Osteocyte (in vitro differentiated cells): ENCODE results near the gene IRF9. TPM values are rescaled to one million over a fixed set of nuclear protein-coding genes. Genes with fewer than 3 reads are reported as not detected.
A peak's percentile ranks its signal among the peaks of the same experiment; 100 is the strongest.

ENCODE experiments used
- DNase-seq: peaks from one replicate; pipeline ENCODE4 v3.0.0; 2021; ENCODE audit warnings: mixed read lengths; ENCODE audit not compliant: unreplicated experiment; ENCODE audit errors: extremely low spot score
- H3K27ac Mint-ChIP-seq: one replicate; pipeline ENCODE4 v1.8.0; 2021; ENCODE audit warnings: mild to moderate bottlenecking, mixed read lengths; ENCODE audit not compliant: unreplicated experiment
- H3K27me3 Mint-ChIP-seq: one replicate; pipeline ENCODE4 v1.8.0; 2021; ENCODE audit warnings: mixed read lengths; ENCODE audit not compliant: unreplicated experiment
- H3K36me3 Mint-ChIP-seq: one replicate; pipeline ENCODE4 v1.8.0; 2021; ENCODE audit warnings: mixed read lengths; ENCODE audit not compliant: unreplicated experiment
- H3K4me1 Mint-ChIP-seq: one replicate; pipeline ENCODE4 v1.8.0; 2021; ENCODE audit warnings: mixed read lengths; ENCODE audit not compliant: unreplicated experiment
- H3K4me3 Mint-ChIP-seq: one replicate; pipeline ENCODE4 v1.8.0; 2021; ENCODE audit warnings: mild to moderate bottlenecking, moderate library complexity, mixed read lengths; ENCODE audit not compliant: unreplicated experiment
- H3K9me3 Mint-ChIP-seq: one replicate; pipeline ENCODE4 v1.8.0; 2021; ENCODE audit warnings: mixed read lengths; ENCODE audit not compliant: unreplicated experiment
- total RNA-seq: library from RNA; stranded (reverse); gene quantifications from 2 replicates; pipeline ENCODE4 v1.2.1, GENCODE V29; 2021
- TF ChIP-seq, protein P1 (sequence below): fragments of 200-600 bp; sonication (generic); IDR thresholded peaks from 2 replicates; pipeline ENCODE4 v1.5.0; 2021; ENCODE audit warnings: antibody characterized with exemption, mild to moderate bottlenecking, moderate library complexity

Gene IRF9
- total RNA-seq, 1 donor from 2014 or later, result 58.9 TPM

DNA sequence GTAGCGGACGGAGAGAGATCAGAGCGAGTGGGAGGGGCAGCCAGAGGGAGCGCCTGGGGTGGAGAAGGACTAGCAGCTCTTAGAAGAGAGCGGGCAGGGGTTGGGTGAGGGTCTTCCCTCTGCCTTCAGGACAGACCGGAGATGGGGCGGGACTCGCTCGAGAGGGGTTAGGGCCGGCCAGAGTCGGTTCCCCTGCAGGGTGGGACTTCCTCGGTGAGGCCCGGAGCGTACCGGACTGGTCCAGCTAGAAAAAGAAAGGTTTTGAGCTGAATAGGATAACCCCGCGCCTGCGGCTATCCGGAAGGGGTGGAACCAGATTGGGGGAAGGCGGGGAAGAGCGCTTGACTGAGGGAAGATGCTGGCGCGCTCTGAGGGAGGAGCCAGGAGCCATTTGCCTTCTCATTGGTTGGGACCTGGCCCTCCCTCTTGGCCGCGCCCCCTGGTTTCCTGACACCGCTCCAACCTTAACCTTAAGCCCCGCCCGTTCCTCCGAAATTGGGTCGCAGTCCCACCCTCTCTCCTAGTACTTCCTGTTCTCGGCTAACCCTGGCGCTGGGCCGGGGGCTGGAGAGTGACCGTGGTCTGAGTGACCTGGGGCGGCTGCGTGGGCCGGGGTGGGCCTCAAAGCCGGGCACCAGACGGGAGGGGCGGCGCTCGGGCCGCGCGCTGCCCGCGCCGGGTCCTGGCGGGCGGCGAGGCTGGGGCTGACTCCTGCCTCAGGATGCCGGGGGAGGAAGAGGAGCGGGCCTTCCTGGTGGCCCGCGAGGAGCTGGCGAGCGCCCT, 13.9 kb upstream of the IRF9 start, which contains the start of gene RNF31:
TSS of gene RNF31 (plus strand) at position 521 of the 783 bp plus-strand sequence. CDS start at position 722, 201 bp downstream.
- Mint-ChIP-seq H3K4me1 (peaks cover 27% of the 10 kb centered on the region), H3K27ac (peak within 1 kb of the TSS; percentile 99), H3K9me3 (no peaks in the 10 kb centered on the region), H3K36me3 (peaks cover 21% of the 10 kb centered on the region), H3K27me3 (no peaks in the 10 kb centered on the region), H3K4me3 (peak within 1 kb of the TSS; percentile 99)
- TF ChIP-seq, protein P1, sequence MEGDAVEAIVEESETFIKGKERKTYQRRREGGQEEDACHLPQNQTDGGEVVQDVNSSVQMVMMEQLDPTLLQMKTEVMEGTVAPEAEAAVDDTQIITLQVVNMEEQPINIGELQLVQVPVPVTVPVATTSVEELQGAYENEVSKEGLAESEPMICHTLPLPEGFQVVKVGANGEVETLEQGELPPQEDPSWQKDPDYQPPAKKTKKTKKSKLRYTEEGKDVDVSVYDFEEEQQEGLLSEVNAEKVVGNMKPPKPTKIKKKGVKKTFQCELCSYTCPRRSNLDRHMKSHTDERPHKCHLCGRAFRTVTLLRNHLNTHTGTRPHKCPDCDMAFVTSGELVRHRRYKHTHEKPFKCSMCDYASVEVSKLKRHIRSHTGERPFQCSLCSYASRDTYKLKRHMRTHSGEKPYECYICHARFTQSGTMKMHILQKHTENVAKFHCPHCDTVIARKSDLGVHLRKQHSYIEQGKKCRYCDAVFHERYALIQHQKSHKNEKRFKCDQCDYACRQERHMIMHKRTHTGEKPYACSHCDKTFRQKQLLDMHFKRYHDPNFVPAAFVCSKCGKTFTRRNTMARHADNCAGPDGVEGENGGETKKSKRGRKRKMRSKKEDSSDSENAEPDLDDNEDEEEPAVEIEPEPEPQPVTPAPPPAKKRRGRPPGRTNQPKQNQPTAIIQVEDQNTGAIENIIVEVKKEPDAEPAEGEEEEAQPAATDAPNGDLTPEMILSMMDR, result no peak
- DNase-seq, result peak; percentile 98

GRCh38 chr14:24147761-24148428, 13.2 kb upstream of the IRF9 start:
- H3K9me3 Mint-ChIP-seq, result no peaks in the 10 kb centered on the region
- TF ChIP-seq, protein P1, result no peak
- H3K36me3 Mint-ChIP-seq, result peaks cover 21% of the 10 kb centered on the region

GRCh38 chr14:24149302-24149969, 11.6 kb upstream of the IRF9 start:
- Mint-ChIP-seq H3K4me1 (peaks cover 24% of the 10 kb centered on the region), H3K27me3 (no peaks in the 10 kb centered on the region), H3K27ac (no peak overlapping the region), H3K9me3 (no peaks in the 10 kb centered on the region), H3K36me3 (peaks cover 20% of the 10 kb centered on the region), H3K4me3 (peak overlapping the region; percentile 44)
- TF ChIP-seq, protein P1, result no peak
- no peak for DNase-seq

More at GRCh38 chr14:24147761-24148428, 13.2 kb upstream of the IRF9 start:
- Mint-ChIP-seq H3K4me3 (peak overlapping the region; percentile 99), H3K27me3 (no peaks in the 10 kb centered on the region), H3K27ac (no peak overlapping the region), H3K4me1 (peaks cover 24% of the 10 kb centered on the region)
- no peak for DNase-seq

- H3K36me3 Mint-ChIP-seq, result peaks cover 23% of the 10 kb centered on the region
- H3K9me3 Mint-ChIP-seq, result no peaks in the 10 kb centered on the region
- TF ChIP-seq, protein P1, result no peak
- DNase-seq, result no peak
- H3K4me1 Mint-ChIP-seq, result peaks cover 24% of the 10 kb centered on the region
- H3K27me3 Mint-ChIP-seq, result no peaks in the 10 kb centered on the region
- no peak overlapping the region for H3K4me3 Mint-ChIP-seq
- no peak overlapping the region for H3K27ac Mint-ChIP-seq
These were observed 11.0 kb upstream of the IRF9 start for GRCh38 chr14:24150061-24150460.
